NT2/D1 (cell line): ENCODE measurements around the gene ELFN2.

ENCODE experiments used
- SUZ12 ChIP-seq: IDR thresholded peaks from 2 replicates; pipeline ENCODE4 v1.6.1; 2011; ENCODE audit not compliant: insufficient read length, insufficient read depth; ENCODE audit errors: extremely low read depth
- YY1 ChIP-seq: IDR thresholded peaks from 2 replicates; pipeline ENCODE4 v1.6.1; 2011; ENCODE audit not compliant: insufficient read length, insufficient read depth
- ZNF274 ChIP-seq: IDR thresholded peaks from 2 replicates; pipeline ENCODE4 v1.6.1; 2011; ENCODE audit warnings: mild to moderate bottlenecking, low read depth, low read length

GRCh38 chr22:37396488-37397084 lies 30.7 kb downstream of the ELFN2 start:
- TF ChIP-seq SUZ12 (no peak), YY1 (no peak), ZNF274 (no peak)
